Measurements from ENCODE around the gene UBR3.

UBR3 gene

DNA sequence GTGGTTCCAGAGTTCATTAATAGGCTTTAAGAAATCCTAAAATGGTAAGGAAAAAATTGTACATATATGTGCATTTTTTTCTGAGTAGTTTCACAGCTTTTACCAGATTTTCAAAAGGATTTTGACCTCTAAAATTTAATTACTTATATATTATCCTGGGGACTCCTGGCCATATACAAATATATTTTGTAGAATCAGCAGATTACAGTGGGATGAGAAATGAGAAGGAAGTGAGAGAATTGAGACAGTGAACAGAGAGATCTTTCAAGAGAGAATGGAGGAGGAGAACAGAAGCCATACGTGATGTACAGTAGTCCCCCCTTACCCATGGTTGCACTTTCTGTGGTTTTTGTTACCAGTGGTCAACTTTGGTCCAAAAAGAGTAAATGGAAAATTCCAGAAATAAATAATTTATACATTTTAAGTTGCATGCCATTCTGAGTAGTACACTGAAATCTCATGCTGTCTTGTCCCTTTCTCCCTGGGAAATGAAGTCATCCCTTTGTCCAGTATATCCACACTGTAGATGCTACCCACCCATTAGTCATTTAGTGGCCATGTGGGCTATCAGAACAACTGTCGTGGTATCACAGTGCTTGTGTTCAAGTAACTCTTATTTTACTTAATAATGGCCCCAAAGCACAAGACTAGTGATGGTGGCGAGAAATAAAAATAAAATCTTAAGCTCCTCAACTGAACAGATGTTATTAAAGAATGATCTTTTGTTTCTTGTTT is 220.2 kb downstream of the UBR3 start:
- DNase-seq (ENCODE audit: low read depth), result peak; percentile 12

DNA sequence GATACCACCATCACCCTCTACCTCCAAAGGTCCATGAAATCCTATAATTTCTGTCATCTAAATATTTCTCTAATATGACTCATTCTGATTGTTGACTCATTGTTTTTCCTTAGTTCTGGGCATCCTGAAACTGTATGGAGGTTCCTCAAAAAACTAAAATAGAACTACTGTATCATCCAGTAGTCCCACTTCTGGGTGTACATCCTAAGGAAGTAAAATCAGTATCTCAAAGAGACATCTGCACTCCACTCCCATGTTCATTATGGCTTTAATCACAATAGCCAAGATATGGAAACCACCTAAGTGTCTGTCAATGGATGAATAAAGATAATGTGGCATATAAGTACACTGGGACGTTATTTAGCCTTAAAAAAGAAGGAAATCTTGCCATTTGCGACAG is 224.9 kb downstream of the UBR3 start:
- peak; percentile 48 for DNase-seq (ENCODE audit: low read depth)

DNA sequence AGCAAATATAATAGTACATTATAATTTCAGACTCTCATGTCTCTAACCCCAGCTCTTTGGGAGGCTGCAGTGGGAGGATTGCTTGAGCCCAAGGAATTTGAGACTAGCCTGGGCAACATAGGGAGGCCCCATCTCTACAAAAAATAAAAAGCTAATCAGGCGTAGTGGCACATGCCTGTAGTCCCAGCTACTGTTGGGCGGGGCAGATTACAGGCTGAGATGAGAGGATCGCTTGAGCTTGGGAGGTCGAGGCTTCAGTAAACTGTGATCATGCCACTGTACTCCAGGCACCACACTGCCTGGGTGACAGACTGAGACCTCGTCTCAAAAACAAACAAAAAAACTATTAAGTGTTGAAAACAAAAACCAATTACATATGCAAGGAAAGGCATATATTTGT is 227.7 kb downstream of the UBR3 start:
- no peak for DNase-seq (ENCODE audit: low read depth)

DNA sequence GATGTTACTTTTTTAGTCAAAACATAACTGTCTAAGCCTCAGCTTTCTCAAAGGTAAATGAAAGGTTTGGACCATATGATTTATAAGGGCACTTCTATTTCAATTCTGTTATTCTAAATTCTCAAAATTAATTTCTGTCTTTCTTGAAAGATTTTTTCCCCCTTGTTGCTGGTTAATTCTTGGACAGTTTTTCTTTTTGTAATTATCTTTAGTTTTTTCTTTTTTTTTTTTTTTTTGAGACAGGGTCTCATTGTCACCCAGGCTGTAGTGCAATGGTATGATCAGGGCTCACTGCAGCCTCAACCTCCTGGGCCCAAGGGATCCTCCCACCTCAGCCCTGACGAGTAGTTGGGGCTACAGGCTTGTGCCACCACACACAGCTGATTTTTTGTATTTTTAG is 229.6 kb downstream of the UBR3 start:
- no peak for DNase-seq (ENCODE audit: low read depth)

DNA sequence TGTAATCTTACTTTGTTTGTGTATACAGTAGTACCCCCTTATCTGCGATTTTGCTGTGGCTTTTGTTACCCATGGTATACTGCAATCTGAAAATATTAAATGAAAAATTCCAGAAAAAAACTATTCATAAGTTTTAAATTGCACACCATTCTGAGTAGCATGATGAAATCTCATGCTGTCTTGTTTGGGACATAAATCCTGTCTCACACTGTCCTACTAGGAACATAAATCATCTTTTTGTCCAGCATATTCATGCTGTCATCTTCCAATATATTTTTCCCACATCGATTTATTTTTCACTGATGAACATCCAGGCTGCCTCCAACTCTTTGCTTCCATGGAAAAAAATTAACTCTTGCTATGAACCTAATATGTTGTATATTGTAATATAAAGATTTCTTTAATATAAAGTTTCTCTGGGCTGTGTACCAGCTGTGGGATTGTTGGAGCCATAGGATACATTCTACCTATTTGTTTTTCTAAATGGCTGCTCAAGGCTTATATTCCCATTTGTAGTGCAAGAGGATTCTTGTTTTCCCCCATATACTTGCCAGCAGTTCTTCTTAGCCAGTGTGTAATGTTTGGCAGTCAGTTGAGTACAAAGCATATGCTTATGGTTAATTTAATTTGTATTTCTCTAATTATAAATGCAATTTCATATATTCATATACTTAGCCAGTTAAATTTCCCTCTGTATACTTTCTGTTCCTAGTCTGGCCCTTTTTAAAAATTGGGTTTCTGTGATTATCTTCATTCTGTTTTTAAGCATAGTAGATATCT is 236.4 kb downstream of the UBR3 start:
- DNase-seq (ENCODE audit: low read depth), result no peak

DNA sequence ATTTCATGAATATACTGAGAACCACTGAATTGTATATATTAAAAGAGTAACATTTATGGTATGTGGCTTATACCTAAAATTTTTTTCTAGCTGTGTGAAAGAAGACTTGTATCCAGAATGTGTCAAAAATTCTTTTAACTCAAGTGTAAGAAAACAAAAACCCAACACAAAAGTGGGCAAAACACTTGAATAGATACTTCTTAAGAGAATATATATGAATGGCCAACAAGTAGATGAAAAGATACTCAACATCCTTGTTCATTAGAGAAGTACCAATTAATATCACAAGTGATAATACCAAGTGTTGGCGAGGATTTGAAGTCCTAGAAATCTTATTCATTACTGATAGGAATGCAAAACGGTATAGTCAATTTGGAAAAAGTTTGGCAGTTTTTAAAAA is 243.5 kb downstream of the UBR3 start:
- DNase-seq (ENCODE audit: low read depth), result no peak

DNA sequence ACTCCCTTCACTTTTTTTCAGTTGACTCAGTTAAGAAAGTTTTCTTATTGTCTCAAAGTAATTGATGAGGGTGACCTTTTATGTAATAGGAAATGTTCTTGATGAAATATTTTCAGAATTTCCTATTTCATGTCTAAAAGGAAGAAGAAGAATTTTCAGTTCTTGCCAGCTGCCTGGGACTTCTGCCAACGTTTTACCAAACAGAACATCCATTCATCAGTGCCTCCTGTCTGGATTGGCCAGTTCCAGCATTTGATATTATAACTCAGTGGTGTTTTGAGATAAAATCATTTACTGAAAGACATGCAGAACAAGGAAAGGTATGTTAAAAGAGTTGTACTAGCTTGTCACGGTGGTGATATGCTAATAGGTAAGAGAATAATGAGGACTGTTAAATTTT is 246.0 kb downstream of the UBR3 start:
- peak; percentile 63 for DNase-seq (ENCODE audit: low read depth)

DNA sequence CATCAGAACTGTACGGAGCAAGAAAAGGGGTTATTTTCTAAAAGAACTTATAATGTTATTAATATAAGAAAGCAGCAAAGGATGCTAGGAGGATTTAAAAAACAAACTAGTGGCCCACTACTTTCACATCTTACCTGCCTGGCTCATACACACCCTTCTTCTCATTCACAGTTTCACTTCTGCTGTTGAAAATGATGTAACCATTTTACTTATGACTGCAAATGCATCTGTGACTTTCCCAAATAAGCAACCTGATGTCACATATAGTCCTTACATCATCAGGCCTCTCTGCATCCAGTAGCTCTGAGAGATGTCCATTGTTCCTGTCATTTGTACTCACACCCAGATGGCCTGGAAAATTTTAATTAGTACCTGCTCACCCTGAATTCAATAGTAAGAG is 248.9 kb downstream of the UBR3 start:
- DNase-seq (ENCODE audit: low read depth), result no peak

DNA sequence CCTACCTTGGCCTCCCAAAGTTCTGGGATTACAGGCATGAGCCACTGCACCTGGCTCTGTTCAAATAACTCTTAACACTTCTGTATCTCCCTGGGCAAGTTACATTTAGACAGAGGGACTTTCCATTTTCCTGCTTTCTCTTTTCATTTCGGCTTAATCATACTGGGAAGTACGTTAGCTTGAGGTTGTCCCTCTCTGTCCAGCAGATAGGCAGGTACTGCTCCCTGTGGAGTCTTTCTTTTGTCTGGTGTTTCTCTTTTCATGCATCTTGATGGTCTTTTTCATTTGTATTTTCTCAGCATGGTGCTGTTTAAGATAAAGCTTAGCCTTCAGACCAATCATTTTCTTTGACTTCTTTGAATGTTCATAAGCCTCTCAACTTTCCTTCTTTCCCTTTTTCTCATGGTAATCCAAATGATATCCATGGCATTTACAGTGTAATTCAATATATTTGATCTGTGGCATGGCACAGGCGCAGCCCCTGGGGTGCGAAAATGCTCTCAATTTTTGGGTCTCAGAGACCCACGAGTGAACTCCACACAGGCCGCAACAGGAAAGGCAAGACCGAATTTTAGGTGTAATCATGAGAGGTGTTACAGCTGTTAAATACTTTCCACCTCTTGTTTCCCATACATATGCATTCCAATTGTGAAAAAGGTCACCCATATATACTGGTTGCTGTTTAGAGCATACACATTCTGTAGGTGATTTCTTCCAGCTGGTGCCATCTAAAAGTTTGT is 250.7 kb downstream of the UBR3 start:
- DNase-seq (ENCODE audit: low read depth), result no peak

DNA sequence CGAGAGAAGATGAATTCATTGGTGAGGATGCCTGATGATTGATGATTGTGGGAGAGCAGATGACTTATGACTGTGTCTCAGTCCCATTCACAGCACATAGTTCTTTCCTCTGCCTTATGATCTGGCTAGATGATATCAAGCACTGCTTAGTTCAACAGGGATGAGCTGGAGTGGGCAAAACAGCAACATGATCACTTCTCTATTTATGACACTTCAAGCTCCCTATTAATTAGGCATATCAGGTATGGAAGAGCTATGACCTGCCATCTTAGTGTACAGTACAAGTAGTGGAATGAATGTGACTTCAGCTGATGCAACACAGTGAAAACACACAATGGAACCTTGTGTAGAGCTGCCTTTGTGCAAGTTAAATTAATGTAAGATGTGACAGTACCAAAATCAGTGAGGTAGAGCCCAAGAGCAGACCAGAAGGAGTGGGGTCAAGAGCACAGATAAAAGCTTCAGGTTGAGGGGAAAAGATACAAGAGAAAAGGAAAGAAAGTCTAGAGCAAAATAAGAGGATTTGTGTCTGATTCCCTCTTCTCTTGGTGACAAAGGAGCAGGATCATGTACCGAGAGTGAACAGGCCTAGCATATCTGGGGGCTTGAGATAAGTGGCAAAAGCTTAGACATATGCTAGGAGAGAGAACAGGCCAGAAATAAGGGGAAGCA is 257.7 kb downstream of the UBR3 start:
- no peak for DNase-seq (ENCODE audit: low read depth)

DNA sequence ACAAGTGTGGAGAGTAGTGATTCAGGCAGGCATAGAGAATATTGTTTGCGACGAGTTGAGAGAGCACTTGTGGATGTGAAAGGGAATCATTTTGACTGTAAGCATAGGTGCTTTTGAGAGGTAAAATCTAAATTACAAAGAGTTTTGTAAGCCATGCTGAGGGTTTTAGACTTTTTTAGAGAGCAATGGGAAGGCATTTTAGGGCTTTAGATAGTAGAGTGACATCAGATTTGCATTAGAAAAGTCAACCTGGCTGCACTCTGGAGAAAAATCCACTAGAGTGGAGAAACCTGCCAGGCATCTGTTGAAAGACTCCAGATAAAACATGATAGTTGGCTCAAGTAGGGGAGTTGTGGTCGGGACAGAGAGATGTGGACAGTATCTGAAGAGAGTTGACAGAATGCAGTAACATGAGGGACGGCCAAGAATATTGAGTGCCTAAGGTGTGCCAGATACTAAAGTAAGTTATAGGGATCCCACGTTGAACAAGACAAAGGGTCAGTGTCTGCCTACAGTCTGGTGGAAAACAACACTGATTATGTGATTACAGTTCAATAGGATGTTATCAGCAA is 258.9 kb downstream of the UBR3 start:
- no peak for DNase-seq (ENCODE audit: low read depth)

DNA sequence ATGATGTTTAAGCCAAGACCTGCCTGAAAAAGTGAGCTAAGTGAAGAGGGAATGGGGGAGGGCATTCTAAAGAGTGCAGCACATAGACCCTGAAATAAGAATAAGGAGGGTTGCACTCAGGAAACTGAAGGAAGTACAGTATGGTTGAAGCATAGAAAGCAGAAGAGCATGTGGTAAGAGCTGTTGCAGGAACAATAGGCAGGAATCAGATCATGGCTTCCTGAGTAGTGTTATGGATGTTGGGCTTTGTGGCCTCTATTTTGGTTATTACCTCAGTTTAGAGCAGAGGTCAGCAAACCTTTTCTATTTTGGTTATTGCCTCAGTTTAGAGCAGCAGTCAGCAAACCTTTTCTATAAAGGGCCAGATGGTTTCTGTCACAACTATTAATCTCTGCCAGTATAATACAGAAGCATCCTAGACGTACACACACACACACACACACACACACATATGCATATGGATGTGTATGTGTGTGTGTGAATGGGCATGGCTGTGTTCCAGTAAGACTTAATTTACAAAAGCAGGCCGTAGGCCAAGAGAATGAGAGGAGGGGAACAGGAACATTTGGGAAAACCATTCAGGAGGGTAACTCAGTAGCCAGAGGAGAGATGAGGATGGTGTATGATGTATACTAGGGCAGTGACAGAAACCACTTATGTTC is 259.6 kb downstream of the UBR3 start:
- DNase-seq (ENCODE audit: low read depth), result no peak

DNA sequence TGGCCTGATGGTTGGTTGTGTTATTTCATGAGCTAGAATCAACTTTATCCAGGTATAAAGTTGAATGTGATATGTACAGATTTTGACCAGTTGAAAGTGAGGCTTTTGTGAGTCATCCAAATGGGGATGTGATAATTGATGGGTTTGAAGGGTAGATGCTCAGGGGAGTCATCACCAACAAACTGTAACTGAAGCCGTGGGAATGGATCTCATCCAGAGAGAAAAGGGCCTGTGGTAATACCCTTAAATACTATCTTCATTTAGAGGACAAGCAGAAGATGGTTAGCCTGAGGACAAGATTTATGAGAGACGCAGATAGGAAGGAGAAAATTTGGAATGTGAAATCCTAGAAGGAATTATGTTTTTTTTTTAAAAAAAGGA is 260.1 kb downstream of the UBR3 start:
- DNase-seq (ENCODE audit: low read depth), result no peak

DNA sequence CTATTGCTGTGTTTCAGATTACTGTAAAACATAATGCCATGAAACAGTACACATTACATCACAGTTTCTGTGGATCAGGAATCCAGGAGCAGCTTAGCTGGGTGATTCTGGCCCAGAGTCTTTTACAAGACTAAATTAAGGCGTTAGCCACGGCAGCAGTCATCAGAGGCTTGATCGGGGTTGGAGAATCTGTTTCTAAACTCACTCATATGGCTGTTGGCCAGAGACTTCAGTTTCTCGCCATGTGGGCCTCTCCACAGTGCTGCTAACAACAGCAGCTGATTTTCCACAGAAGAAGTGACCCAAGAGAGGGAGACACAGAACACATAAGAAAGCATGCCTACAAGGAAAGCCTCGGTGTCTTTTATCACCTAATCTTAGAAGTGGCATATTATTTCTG is 261.5 kb downstream of the UBR3 start:
- DNase-seq (ENCODE audit: low read depth), result no peak

DNA sequence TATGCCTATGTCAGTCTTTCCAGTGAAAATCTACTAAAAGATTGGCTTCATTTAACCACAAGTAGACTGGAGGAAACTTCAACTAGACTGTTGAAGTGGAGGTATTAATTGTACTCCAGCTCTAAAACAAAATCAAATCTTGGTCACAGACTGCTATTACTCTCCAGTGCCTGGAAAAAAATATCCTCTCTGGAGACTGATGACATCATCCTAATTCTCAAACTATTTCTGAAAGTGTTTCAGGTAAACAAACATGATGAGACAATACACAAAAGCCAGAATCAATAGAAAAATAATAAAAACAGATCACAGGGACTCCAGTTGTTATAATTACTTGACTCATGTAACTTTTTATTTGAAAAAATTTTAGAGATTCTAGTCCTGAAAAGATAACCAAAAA is 263.0 kb downstream of the UBR3 start:
- DNase-seq (ENCODE audit: low read depth), result no peak

DNA sequence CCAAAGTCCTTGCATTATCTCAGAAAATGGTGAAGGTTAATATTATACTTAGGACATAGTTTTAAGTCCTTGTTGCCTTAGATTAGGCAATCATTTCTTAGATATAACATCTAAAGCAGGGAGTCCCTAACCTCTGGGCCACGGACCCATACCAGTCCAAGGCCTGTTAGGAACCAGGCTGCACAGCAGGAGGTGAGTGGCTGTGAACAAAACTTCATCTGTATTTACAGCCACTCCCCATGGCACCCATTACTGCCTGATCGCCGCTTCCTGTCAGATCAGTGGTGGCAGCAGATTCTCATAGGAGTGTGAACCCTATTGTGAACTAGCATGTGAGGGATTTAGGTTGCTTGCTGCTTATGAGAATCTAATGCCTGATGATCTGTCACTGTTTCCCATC is 264.2 kb downstream of the UBR3 start:
- no peak for DNase-seq (ENCODE audit: low read depth)

DNA sequence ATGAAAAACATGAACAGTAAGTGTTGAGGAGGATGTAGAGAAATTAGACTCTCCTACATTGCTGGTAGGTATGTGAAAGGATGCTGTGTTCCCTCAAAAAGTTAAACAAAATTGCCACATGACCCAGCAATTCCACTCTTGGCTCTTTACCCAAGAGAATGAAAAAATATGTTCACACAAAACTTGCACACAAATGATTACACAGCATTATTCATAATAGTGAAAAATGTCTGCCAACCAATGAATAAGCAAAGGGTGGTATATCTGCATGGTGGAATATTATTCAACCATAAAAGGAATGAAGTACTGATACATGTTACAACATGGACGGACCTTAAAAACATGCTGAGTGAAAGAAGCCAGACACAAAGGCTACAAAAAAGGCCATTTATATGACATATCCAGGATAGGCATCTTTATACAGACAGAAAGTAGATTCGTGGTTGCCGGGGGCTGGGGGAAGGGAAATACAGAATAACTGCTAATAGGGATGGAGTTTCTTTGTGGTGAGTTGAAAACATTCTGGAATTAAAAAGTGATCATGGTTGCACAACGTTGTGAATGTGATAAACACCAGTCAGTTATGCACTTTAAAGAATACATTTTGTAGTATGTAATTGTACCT is 265.3 kb downstream of the UBR3 start:
- DNase-seq (ENCODE audit: low read depth), result peak; percentile 30

DNA sequence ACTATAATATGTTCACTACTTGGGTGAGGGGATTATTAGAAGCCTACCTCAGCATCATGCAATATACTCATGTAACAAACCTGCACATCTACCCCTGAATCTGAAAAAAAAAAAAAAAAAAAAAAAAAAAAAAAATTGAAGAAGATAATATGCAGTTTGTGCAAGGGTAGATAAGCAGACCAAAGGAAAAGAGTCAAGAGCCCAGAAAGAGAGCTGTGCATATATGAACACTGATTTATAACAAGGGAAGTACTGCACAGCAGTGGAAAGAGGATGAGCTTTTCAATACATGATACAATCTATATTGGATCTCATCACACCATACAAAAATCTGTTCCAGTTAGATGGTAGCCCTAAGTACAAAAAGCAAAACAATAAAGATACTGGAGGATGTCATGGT is 268.1 kb downstream of the UBR3 start:
- no peak for DNase-seq (ENCODE audit: low read depth)

DNA sequence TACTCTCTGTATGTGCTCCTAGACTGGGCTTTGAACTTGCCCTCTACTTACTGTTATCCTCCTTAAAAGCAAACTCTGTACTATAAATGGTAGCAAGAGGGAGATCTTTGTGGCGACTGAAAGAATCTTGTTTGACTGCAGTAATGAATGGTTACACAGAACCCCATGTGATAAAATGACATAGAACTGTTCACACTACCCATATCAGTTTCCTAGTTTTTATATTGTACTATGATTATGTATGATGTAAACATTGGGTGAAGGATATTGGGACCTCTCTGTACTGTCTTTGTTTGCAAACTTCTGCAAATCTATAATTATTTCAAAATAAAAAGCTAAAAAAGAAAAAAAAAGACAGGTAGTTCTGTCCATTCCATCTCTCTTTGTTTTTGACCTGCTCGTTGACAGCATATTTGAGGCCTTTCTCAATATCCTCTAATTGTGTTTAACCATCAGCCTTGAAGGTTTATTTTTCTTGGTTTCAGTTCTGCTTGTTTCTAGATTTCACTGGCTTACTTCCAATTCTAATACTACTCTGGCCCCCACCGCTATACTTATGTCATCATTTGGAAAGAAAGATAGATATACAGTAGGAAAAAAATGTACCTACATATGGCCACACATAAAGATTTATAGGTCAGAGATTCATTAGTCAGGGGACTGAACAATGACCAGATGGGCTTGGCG is 271.5 kb downstream of the UBR3 start:
- no peak for DNase-seq (ENCODE audit: low read depth)

DNA sequence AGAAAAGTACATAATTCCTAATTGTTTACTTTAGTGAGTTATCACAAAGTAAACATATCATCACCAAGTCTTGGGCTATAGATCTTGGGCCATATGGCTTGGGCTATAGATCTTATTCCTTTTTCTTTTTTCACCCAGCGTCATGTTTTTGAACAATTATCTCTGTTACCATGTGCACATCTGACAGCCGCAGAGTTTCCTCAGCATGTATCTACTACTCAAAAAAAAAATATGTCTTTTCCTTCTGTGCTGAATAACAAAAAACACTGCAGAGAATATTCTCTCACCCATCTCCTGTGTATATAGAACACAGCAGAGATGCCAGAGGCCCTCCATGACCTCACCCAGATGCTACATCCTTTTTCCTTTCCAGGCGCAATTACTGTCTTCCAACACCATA is 274.5 kb downstream of the UBR3 start:
- no peak for DNase-seq (ENCODE audit: low read depth)

Measured in EH (cell line).